GM19043 (cell line): ENCODE measurements around the gene EFCAB6.

Experiments
- ATAC-seq: cut with Tn5 transposase; IDR thresholded peaks from one replicate; pipeline ENCODE4 v1.9.1; 2021; ENCODE audit warnings: low read depth; ENCODE audit not compliant: unreplicated experiment

The EFCAB6 gene

DNA sequence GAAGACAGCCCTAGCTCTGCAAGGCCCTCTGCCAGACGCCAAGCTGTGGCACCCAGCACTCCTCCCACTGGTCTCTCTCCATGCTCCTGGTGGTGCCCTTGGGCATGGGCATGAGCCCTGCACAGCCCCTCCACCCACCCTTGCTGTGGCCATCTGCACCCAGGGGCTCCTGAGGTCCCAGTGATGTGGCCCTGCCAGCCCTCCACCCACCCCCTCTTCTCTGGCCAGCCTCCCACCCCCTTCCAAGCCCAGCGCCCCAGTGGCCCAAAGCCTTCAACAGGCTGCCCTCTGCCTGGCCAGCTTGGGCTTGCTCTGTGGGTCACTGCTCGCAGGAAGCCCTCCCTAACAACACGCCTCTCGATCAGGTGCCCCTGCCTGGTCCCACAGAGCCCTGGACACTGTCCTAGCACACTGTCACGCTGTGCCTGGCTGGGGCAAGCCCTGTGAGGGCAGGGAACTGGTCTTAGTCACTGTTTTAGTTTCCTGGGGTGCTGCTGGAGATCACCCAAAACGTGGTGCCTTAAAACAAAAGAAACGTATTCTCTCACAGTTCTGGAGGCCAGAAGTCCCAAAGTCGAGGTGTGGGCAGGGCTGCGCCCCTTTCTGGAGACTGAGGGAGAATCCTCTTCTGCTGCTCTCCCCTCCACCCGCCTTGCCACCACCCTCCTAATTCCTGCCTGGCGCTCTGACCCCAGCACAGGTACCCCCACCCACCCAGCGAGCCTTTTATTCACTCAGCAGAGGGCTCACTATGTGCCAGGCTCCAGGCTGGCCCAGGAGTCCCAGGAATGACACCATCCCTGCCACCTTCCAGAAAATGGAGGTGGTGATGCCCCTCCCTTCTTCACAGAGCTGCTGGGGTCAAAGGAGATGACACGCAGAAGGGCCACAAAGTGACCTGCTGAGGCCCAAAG lies 35.5 kb upstream of the EFCAB6 start:
- ATAC-seq = no peak

DNA sequence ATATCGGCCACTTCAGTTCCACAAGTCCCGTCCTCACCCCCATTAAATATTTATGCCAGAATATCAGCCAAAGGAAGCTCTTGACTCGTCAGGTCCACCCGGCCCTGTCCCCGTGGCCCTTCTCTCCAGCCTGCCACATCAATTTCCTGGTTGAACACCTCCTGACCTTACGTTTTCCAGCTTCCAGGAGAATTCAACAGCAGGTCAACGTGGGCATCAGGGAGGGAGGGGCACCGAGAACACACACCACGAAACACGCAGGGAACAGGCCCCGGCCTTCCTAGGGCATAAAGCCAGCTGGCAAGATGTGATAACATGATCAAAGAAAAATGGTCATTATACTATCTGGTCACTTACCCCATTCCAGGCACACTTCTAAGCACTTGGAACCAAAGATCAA lies 34.9 kb upstream of the EFCAB6 start:
- ATAC-seq = no peak

GRCh38 chr22:43845981-43846380 lies 33.9 kb upstream of the EFCAB6 start:
- no peak for ATAC-seq

- no peak for ATAC-seq
Observed at GRCh38 chr22:43844560-43845545, 32.7 kb upstream of the EFCAB6 start.

- no peak for ATAC-seq
Observed at GRCh38 chr22:43843783-43844530, 31.9 kb upstream of the EFCAB6 start.

- no peak for ATAC-seq
Observed at GRCh38 chr22:43841742-43842141, 29.6 kb upstream of the EFCAB6 start.

GRCh38 chr22:43840851-43841250 lies 28.7 kb upstream of the EFCAB6 start:
- ATAC-seq = no peak

DNA sequence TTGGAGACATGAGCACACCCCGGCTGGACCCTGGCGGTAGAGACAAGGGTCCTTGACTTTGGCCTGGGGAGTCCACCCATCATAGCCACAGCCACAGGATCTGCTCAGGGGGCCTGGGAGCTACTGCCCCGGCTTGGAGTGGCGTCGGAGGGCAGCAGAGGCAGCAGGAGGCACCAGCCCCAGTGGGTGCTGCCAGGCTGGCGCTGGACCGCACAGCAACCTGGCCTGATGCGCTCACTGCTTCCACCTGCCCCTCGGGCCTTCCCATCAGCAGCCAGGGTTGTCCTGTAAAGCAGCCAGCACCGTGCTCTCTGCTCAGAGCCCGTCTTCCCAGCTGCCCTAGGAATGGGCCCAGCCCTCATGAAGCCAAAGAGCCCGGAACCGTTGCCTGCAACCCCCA lies 28.3 kb upstream of the EFCAB6 start:
- ATAC-seq = no peak

- no peak for ATAC-seq
Observed at GRCh38 chr22:43839781-43840180, 27.7 kb upstream of the EFCAB6 start.

DNA sequence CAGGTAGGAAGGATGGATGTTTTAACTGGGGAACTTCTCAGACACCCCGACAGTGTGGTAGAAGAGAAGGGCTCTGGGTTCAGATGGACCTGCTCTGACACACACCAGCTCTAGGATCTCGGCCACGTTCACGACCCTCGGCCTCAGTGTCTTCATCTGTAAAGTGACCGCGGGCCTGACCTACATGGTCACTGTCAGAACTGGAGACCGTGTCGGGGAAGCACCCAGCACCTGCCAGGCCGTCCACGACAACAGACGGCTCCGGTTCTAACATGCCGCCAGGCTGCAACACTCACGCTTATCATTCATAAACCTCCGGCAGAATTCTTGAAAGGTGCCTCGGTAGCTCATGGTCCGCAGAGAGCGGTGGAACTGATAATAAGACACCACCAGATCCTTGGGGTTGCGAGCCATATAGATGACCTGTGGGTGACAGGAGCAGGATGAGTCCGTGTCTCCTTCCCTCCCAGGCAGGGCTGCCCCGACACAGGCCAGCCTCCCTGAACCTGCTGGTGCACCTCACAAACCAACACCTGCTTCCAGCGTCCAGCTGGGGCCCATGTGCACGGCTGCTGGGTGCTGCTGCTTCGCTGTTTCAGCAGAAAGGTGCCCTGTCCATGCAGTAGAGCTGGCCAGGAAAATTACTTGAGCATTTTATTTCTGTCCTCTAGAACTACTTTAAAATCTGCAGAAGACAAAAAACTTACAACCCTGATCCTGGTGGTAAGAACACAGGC lies 26.6 kb upstream of the EFCAB6 start:
- ATAC-seq = no peak

DNA sequence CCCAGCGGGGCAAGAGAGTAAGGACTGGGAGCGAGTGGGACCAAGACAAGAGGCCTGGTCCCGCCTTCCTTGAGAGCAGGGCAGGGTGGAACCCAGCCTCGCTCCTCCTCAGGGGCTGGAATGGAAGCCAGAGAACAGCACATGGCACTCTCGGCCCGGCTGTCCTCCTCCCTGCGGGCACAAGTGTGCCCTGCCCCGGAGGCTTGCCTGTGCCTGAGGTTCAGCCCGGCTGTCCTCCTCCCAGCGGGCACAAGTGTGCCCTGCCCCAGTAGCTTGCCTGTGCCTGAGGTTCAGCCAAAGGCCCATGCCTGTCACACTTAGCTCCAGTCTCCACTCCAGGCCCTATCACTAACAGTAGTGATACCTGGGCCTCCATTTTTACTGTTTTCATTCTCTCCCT lies 26.1 kb upstream of the EFCAB6 start:
- ATAC-seq = no peak

- no peak for ATAC-seq
Observed at GRCh38 chr22:43837666-43838065, 25.6 kb upstream of the EFCAB6 start.

GRCh38 chr22:43835736-43836135 lies 23.6 kb upstream of the EFCAB6 start:
- ATAC-seq = no peak

- no peak for ATAC-seq
Observed at GRCh38 chr22:43835166-43835565, 23.1 kb upstream of the EFCAB6 start.

GRCh38 chr22:43833286-43834240 lies 21.5 kb upstream of the EFCAB6 start:
- no peak for ATAC-seq

- no peak for ATAC-seq
Observed at GRCh38 chr22:43832393-43833265, 20.5 kb upstream of the EFCAB6 start.

DNA sequence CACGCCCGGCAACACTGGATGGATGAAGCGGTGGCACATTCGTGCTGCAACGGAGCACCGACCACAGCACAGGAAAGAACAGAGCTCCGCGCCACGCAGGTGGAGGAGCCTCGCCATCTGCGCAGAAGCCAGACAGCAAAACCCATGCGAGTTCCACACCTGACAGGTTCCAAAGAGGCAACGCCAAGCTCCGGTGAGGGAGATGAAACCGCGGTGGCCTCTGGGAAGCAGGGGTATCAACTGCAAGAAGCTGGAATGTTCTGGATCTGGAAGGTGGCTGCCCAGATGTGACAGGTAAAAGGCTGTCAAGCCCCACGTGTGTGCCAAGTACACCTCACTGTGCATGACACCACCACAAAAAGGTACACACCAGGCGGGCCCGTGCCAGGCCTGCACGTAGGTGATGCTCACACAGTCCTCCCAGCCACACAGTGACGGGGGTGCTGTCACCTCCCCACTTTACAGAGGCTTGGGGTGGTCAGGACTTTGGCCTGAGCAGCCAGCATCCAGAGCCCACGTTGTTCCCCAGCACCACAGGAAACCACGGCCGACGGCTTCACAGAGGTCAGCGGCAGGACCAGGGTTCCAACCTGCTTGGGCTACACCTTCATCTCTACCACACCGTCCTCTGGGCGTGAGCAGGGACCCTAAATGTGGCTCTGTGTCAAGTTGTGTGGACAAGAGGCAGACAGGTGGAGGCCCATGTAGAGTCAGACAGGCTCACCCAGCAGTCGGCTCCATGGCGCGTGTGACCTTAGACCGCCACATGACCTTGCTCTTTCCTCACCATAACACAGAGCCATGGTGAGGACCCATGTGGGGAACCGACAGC lies 19.7 kb upstream of the EFCAB6 start:
- no peak for ATAC-seq
